ENCODE results near the gene SELENOF. TPM values are rescaled to one million over a fixed set of nuclear protein-coding genes. Genes with fewer than 3 reads are reported as not detected.
"Not testable (repeated sequence)": the region's sequence is repeated elsewhere in the genome, so short reads cannot be mapped to it uniquely, and the experiment has no call there.

Gene SELENOF
- total RNA-seq, 2 donors from 2014 or later = 73.1 to 80.7 TPM

DNA sequence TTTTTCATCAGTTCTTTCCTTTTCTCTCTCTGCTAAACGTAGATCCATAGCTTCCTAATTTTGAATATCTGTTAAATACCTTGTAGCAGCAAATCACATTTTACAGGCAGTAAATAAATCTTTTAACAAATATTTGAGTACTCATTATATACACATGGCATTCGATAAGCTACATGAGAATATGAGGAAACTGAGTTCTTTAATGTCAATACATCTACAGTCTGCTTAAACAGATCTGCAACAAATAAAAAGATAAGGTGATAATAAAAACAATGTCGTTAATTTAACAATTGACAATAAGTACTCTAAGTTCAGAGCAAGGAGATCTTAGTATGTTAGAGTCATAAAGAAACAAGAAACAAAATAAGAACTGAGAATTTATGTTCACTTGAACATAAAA is 42.9 kb downstream of the SELENOF start:
- DNase-seq (ENCODE audit: low spot score) = no peak
- no peaks in the 10 kb centered on the region for H3K9me3 ChIP-seq
- TF ChIP-seq, protein P1, sequence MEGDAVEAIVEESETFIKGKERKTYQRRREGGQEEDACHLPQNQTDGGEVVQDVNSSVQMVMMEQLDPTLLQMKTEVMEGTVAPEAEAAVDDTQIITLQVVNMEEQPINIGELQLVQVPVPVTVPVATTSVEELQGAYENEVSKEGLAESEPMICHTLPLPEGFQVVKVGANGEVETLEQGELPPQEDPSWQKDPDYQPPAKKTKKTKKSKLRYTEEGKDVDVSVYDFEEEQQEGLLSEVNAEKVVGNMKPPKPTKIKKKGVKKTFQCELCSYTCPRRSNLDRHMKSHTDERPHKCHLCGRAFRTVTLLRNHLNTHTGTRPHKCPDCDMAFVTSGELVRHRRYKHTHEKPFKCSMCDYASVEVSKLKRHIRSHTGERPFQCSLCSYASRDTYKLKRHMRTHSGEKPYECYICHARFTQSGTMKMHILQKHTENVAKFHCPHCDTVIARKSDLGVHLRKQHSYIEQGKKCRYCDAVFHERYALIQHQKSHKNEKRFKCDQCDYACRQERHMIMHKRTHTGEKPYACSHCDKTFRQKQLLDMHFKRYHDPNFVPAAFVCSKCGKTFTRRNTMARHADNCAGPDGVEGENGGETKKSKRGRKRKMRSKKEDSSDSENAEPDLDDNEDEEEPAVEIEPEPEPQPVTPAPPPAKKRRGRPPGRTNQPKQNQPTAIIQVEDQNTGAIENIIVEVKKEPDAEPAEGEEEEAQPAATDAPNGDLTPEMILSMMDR (IDR thresholded peaks at IDR 0.05) = no peak
- no peaks in the 10 kb centered on the region for H3K4me1 ChIP-seq
- no peaks in the 10 kb centered on the region for H3K27me3 ChIP-seq
- H3K4me3 ChIP-seq = no peak overlapping the region
- no peak overlapping the region for H3K27ac ChIP-seq
- no peaks in the 10 kb centered on the region for H3K36me3 ChIP-seq

DNA sequence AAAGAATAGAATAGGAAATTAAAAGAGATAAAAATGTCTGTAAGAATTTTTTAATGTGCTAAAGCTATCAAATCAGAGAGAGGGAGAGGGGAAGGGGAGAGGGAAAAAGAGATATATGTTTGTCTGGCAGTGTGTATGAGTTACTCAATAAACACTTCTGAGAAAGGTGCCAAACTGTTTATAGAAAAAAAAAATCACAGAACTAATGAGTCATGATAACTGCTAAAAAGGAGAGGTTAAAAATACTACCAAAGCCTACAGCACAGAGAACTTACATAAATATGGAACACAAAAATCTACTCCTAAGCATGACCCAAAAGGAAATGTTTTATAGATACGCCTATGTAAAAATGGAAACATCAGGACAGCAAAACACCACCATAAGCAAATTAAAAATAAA is 45.4 kb downstream of the SELENOF start:
- Histone ChIP-seq H3K27ac (no peak overlapping the region), H3K4me1 (no peaks in the 10 kb centered on the region), H3K36me3 (no peaks in the 10 kb centered on the region), H3K27me3 (no peaks in the 10 kb centered on the region), H3K4me3 (no peak overlapping the region), H3K9me3 (no peaks in the 10 kb centered on the region)
- DNase-seq (ENCODE audit: low spot score) = no peak
- TF ChIP-seq, protein P1 (IDR thresholded peaks at IDR 0.05) = no peak

DNA sequence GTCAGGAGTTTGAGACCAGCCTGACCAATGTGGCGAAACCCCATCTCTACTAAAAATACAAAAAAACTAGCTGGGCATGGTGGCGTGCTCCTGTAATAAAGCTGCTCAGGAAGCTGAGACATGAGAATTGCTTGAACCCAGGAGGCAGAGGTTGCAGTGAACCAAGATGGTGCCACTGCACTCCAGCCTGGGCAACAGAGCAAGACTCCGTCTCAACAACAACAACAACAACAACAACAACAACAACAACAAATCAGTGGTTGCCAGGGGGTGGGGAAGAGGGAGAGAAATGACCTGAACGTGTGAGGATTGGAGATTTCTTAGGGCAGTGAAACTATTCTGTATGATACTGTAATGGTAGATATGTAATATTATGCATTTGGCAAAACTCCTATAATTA is 46.6 kb downstream of the SELENOF start:
- not testable (repeated sequence) for H3K27ac ChIP-seq; H3K36me3 ChIP-seq; H3K4me3 ChIP-seq; H3K4me1 ChIP-seq; DNase-seq (ENCODE audit: low spot score); H3K9me3 ChIP-seq; H3K27me3 ChIP-seq

DNA sequence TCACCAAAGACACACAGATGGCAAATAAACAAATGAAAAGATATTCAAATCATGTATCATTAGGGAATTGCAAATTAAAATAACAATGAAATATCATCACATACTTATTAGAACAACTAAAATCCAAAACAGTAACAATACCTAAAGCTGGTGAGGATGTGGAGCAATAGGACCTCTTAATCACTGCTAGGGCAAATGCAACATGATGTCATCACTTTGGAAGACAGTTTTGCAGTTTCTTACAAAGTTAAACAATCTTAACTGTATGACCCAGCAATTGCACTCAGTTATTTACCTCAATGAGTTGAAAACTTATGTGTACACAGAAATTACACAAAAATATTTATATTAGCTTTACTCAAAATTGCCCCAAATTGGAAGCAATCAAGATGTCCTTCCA is 47.3 kb downstream of the SELENOF start:
- Histone ChIP-seq H3K36me3 (no peaks in the 10 kb centered on the region), H3K27me3 (no peaks in the 10 kb centered on the region), H3K9me3 (no peaks in the 10 kb centered on the region), H3K27ac (no peak overlapping the region), H3K4me3 (no peak overlapping the region), H3K4me1 (no peaks in the 10 kb centered on the region)
- TF ChIP-seq, protein P1 (IDR thresholded peaks at IDR 0.05) = no peak
- DNase-seq (ENCODE audit: low spot score) = no peak

DNA sequence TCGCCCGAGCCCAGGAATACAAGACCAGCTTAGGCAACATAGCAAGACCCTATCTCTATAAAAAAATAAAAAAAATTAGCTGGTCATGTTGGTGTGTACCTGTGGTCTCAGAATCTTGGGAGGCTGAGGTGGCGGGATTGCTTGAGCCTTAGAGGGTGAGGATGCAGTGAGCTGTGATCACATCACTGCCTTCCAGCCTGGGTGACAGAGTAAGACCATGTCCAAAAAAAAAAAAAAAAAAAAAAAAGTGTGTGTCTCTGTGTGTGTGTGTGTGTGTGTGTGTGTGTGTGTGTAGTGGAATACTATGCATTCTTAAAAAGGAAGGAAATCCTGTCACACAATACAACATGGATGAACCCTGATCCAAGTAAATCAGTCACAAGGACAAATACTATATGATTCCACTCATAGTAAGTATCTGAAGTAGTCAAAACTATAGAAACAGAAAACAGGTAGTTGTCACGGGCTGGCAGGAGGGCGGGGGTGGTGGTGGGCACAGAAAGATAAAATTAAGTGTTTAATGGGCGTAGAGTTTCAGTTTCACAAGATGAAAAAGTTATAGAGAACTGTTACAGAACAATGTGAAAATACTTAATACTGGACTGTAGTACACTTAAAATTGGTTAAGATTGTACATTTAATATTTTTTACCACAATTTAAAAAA is 47.8 kb downstream of the SELENOF start:
- TF ChIP-seq, protein P1 (IDR thresholded peaks at IDR 0.05) = no peak
- H3K36me3 ChIP-seq = no peaks in the 10 kb centered on the region
- H3K4me3 ChIP-seq = no peak overlapping the region
- DNase-seq (ENCODE audit: low spot score) = no peak
- H3K4me1 ChIP-seq = no peaks in the 10 kb centered on the region
- no peaks in the 10 kb centered on the region for H3K27me3 ChIP-seq
- H3K27ac ChIP-seq = no peak overlapping the region
- H3K9me3 ChIP-seq = no peaks in the 10 kb centered on the region

DNA sequence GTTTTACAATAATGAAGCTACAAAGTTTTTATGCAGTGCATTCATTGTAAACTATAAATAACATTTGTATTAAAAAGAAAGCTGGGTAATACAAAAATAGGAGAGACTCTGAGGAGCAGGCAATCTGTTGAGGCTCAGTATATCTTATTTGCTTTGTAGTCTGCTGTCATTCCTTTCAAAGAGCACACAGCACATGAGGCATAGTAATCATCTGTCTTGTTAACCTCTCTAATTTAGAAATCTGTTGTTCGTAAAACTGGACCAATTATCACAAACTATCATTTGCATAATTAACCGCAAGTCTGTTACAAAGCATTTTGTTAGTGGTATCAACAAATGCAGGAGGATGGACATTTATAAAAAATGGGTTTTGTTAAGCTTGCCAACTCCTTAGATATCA is 51.0 kb downstream of the SELENOF start:
- Histone ChIP-seq H3K4me1 (no peaks in the 10 kb centered on the region), H3K27me3 (no peaks in the 10 kb centered on the region), H3K36me3 (no peaks in the 10 kb centered on the region), H3K4me3 (no peak overlapping the region), H3K9me3 (no peaks in the 10 kb centered on the region), H3K27ac (no peak overlapping the region)
- no peak for DNase-seq (ENCODE audit: low spot score)
- TF ChIP-seq, protein P1 (IDR thresholded peaks at IDR 0.05) = no peak

Measured in right atrium auricular region (tissue), 2 donors.